ENCODE measurements around the gene LFNG.

DNA sequence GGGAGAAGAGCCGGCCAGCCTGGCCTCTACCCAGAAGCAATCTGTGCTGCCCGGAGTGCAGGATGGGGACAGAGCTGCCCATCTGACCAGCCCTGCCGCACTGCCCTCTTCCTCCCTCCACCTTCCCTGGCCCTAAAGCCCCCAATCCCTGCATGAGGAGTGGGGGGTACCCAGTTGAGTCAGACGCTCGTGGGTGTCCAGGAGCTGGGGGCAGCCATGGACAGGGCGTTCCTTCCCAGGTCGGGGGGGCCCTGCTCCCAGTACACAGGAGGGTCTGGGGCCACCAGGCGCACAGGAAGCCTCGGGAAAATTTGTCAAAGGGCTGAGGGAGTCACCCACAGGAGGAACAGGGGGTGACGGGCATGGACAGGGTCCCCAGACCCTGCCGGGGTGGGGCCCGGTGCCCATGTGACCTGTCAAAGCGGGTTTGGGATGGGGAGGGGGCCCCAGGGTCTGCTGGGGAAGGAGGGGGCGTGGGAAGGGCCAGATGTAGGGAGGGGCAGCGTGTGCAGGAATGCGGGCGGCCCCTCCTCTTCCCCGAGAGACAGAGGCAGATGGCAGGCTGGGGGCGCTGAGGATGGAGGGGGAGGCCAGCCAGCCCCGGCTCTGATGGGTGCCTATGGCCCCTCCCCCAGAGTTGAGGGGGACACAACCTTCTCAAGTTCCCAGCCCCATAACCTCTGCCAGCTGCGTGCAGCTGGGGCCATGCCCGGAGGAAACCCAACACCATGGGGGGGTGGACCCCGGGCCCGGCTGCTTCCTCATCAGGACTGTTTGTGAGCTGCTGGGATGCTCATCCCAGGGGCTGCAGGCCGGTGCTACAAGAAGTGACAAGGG, 21.9 kb upstream of the LFNG start:
- TF ChIP-seq, protein P1, sequence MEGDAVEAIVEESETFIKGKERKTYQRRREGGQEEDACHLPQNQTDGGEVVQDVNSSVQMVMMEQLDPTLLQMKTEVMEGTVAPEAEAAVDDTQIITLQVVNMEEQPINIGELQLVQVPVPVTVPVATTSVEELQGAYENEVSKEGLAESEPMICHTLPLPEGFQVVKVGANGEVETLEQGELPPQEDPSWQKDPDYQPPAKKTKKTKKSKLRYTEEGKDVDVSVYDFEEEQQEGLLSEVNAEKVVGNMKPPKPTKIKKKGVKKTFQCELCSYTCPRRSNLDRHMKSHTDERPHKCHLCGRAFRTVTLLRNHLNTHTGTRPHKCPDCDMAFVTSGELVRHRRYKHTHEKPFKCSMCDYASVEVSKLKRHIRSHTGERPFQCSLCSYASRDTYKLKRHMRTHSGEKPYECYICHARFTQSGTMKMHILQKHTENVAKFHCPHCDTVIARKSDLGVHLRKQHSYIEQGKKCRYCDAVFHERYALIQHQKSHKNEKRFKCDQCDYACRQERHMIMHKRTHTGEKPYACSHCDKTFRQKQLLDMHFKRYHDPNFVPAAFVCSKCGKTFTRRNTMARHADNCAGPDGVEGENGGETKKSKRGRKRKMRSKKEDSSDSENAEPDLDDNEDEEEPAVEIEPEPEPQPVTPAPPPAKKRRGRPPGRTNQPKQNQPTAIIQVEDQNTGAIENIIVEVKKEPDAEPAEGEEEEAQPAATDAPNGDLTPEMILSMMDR (IDR thresholded peaks at IDR 0.05) = no peak
- TF ChIP-seq POLR2A (IDR thresholded peaks at IDR 0.05) (no peak), EP300 (IDR thresholded peaks at IDR 0.05) (no peak)
